ENCODE results near the gene SFN. TPM values are rescaled to one million over a fixed set of nuclear protein-coding genes. Genes with fewer than 3 reads are reported as not detected.

The SFN gene
- total and polyA plus RNA-seq, 2 donors (not counting 1 experiment from before 2014, with no cell fraction given), result 0.09 to 0.34 TPM

GRCh38 chr1:26848941-26849774 is 13.8 kb upstream of the SFN start:
- Mint-ChIP-seq H3K4me3 (no peak overlapping the region), H3K4me1 (no peaks in the 10 kb centered on the region), H3K9me3 (ENCODE audit: insufficient read depth) (no peaks in the 10 kb centered on the region), H3K27ac (no peak overlapping the region), H3K27me3 (no peaks in the 10 kb centered on the region)
- no peaks in the 10 kb centered on the region for H3K9me3 ChIP-seq (ENCODE audit: control extremely low read depth in 1 of 3, control insufficient read depth in 2 of 3, insufficient read depth in 1 of 3, low read length in 2 of 3)
- H3K4me2 ChIP-seq (replicated peaks; ENCODE audit: low read depth, low read length, poor library complexity, severe bottlenecking), result no peak overlapping the region
- H3K36me3 ChIP-seq (replicated peaks in 1 of 2; ENCODE audit: control extremely low read depth in 1 of 2, control insufficient read depth in 1 of 2, extremely low read depth in 1 of 2, insufficient read depth in 2 of 2, low read length in 1 of 2), result peaks cover 0 to 65% of the 10 kb centered on the region in 2 experiments
- H3K4me3 ChIP-seq (ENCODE audit: control extremely low read depth in 1 of 5, extremely low read depth in 1 of 5, insufficient read depth in 1 of 5, low read depth in 2 of 5, low read length in 4 of 5), result no peak overlapping the region
- H3K9ac ChIP-seq (ENCODE audit: low read length), result no peak overlapping the region
- TF ChIP-seq EZH2 (IDR thresholded peaks at IDR 0.05; ENCODE audit: borderline replicate concordance, insufficient read depth, low read depth, low read length, poor library complexity, severe bottlenecking) (no peak), CTCF (IDR thresholded peaks at IDR 0.05) (no peak)
- no peaks in the 10 kb centered on the region for H3K27me3 ChIP-seq (replicated peaks in 1 of 4; ENCODE audit: control extremely low read depth in 1 of 4, control insufficient read depth in 3 of 4, insufficient read depth in 4 of 4, low read length in 3 of 4)
- H3K4me1 ChIP-seq (ENCODE audit: control insufficient read depth in 2 of 2, insufficient read depth in 2 of 2, low read length in 2 of 2), result no peaks in the 10 kb centered on the region
- no peaks in the 10 kb centered on the region for H3K79me2 ChIP-seq (ENCODE audit: control insufficient read depth, insufficient read depth, low read length)
- ChIA-PET CTCF (interaction anchor here (0.6 to 5.0 kb wide), 12 partner anchors 8 to 243 kb away, joined by 3 to 32 read pairs (median 4); no protein-coding TSS in a partner anchor), POLR2A (no interaction called here)
- H3K27ac ChIP-seq (ENCODE audit: low read length in 2 of 2), result no peak overlapping the region
- DNase-seq (no peak), ATAC-seq (ENCODE audit: low read depth) (no peak)
- no peak overlapping the region for H2AFZ ChIP-seq (ENCODE audit: insufficient read depth, low read depth, low read length, poor library complexity, severe bottlenecking)
- intact Hi-C loops (cut with micrococcal nuclease), result no loop called here
- no peaks in the 10 kb centered on the region for H4K20me1 ChIP-seq (ENCODE audit: control insufficient read depth, insufficient read depth, low read length, poor library complexity, severe bottlenecking)
- 96% methylated on average over 10 of the region's 10 CpGs for WGBS (ENCODE audit: insufficient coverage)

- Mint-ChIP-seq H3K9me3 (ENCODE audit: insufficient read depth) (no peaks in the 10 kb centered on the region), H3K27me3 (no peaks in the 10 kb centered on the region), H3K4me1 (no peaks in the 10 kb centered on the region), H3K4me3 (no peak overlapping the region), H3K27ac (no peak overlapping the region)
- POLR2A ChIA-PET, result no interaction called here
- H3K9ac ChIP-seq (ENCODE audit: low read length), result no peak overlapping the region
- no peak overlapping the region for H3K27ac ChIP-seq (ENCODE audit: low read length in 2 of 2)
- no peaks in the 10 kb centered on the region for H3K4me1 ChIP-seq (ENCODE audit: control insufficient read depth in 2 of 2, insufficient read depth in 2 of 2, low read length in 2 of 2)
- no peaks in the 10 kb centered on the region for H3K9me3 ChIP-seq (ENCODE audit: control extremely low read depth in 1 of 3, control insufficient read depth in 2 of 3, insufficient read depth in 1 of 3, low read length in 2 of 3)
- intact Hi-C loops (cut with micrococcal nuclease), result no loop called here
- WGBS (ENCODE audit: insufficient coverage), result 96% methylated on average over 11 of the region's 12 CpGs
- TF ChIP-seq EZH2 (IDR thresholded peaks at IDR 0.05; ENCODE audit: borderline replicate concordance, insufficient read depth, low read depth, low read length, poor library complexity, severe bottlenecking) (no peak), CTCF (IDR thresholded peaks at IDR 0.05) (no peak)
- no peaks in the 10 kb centered on the region for H3K27me3 ChIP-seq (replicated peaks in 1 of 4; ENCODE audit: control extremely low read depth in 1 of 4, control insufficient read depth in 3 of 4, insufficient read depth in 4 of 4, low read length in 3 of 4)
- no peak overlapping the region for H2AFZ ChIP-seq (ENCODE audit: insufficient read depth, low read depth, low read length, poor library complexity, severe bottlenecking)
- H3K4me3 ChIP-seq (ENCODE audit: control extremely low read depth in 1 of 5, extremely low read depth in 1 of 5, insufficient read depth in 1 of 5, low read depth in 2 of 5, low read length in 4 of 5), result no peak overlapping the region
- no peaks in the 10 kb centered on the region for H3K79me2 ChIP-seq (ENCODE audit: control insufficient read depth, insufficient read depth, low read length)
- ATAC-seq (ENCODE audit: low read depth) (no peak), DNase-seq (no peak)
- peaks cover 0 to 70% of the 10 kb centered on the region in 2 experiments for H3K36me3 ChIP-seq (replicated peaks in 1 of 2; ENCODE audit: control extremely low read depth in 1 of 2, control insufficient read depth in 1 of 2, extremely low read depth in 1 of 2, insufficient read depth in 2 of 2, low read length in 1 of 2)
- CTCF ChIA-PET, result interaction anchor here (0.6 to 5.0 kb wide), 7 partner anchors 12 to 36 kb away, joined by 3 to 32 read pairs (median 3); no protein-coding TSS in a partner anchor
- H3K4me2 ChIP-seq (replicated peaks; ENCODE audit: low read depth, low read length, poor library complexity, severe bottlenecking), result no peak overlapping the region
- no peaks in the 10 kb centered on the region for H4K20me1 ChIP-seq (ENCODE audit: control insufficient read depth, insufficient read depth, low read length, poor library complexity, severe bottlenecking)
These were observed 11.8 kb upstream of the SFN start for GRCh38 chr1:26851106-26851684.
